T-helper 1 cell treated with Interleukin-12 subunit alpha and Interleukin-12 subunit beta and Interleukin-4 antibody, amounts not matched to agents 30 μg/mL and 1 μg/mL, for 36 hours (primary cell): Measurements from ENCODE around the gene ZNF225.
"Not testable (repeated sequence)": the region's sequence is repeated elsewhere in the genome, so short reads cannot be mapped to it uniquely, and the experiment has no call there.

Experiments used
- H3K27ac Mint-ChIP-seq: one replicate; pipeline ENCODE4 v1.8.0; 2021; ENCODE audit warnings: mild to moderate bottlenecking, mixed read lengths
- H3K27me3 Mint-ChIP-seq: one replicate; pipeline ENCODE4 v1.8.0; 2021; ENCODE audit warnings: low read depth, mixed read lengths
- H3K36me3 Mint-ChIP-seq: one replicate; pipeline ENCODE4 v1.8.0; 2021; ENCODE audit warnings: low read depth, mixed read lengths
- H3K4me1 Mint-ChIP-seq: one replicate; pipeline ENCODE4 v1.8.0; 2021; ENCODE audit warnings: low read depth, mixed read lengths
- H3K4me3 Mint-ChIP-seq: one replicate; pipeline ENCODE4 v1.8.0; 2021; ENCODE audit warnings: mild to moderate bottlenecking, moderate library complexity, mixed read lengths
- H3K9me3 Mint-ChIP-seq: one replicate; pipeline ENCODE4 v1.8.0; 2021; ENCODE audit warnings: mixed read lengths

Gene ZNF225

GRCh38 chr19:44121162-44121561 lies 8.0 kb downstream of the ZNF225 start:
- peaks cover 50% of the 10 kb centered on the region for H3K9me3 Mint-ChIP-seq
- H3K27me3 Mint-ChIP-seq, H3K4me3 Mint-ChIP-seq, H3K27ac Mint-ChIP-seq, H3K4me1 Mint-ChIP-seq: not testable (repeated sequence)
- peaks cover 82% of the 10 kb centered on the region for H3K36me3 Mint-ChIP-seq

- Mint-ChIP-seq H3K27me3 (no peaks in the 10 kb centered on the region), H3K4me1 (no peaks in the 10 kb centered on the region), H3K9me3 (peaks cover 49% of the 10 kb centered on the region), H3K27ac (no peak overlapping the region), H3K4me3 (no peak overlapping the region), H3K36me3 (peaks cover 31% of the 10 kb centered on the region)
Measured at GRCh38 chr19:44131955-44132354, 18.8 kb downstream of the ZNF225 start.

- H3K4me3 Mint-ChIP-seq = peak within 1 kb of the TSS; percentile 92
- peaks cover 31% of the 10 kb centered on the region for H3K36me3 Mint-ChIP-seq
- H3K4me1 Mint-ChIP-seq = peaks cover 12% of the 10 kb centered on the region
- no peaks in the 10 kb centered on the region for H3K27me3 Mint-ChIP-seq
- H3K27ac Mint-ChIP-seq = peak within 1 kb of the TSS; percentile 58
- peaks cover 26% of the 10 kb centered on the region for H3K9me3 Mint-ChIP-seq
Measured at GRCh38 chr19:44141191-44142058, 28.2 kb downstream of the ZNF225 start, which contains the start of gene ZNF234. Gene ZNF234 (plus strand): TSS chr19:44141554. CDS start chr19:44144633, 3,079 bp downstream.

- Mint-ChIP-seq H3K4me1 (peaks cover 12% of the 10 kb centered on the region), H3K36me3 (peaks cover 32% of the 10 kb centered on the region), H3K4me3 (peak overlapping the region; percentile 92), H3K27me3 (no peaks in the 10 kb centered on the region), H3K9me3 (peaks cover 23% of the 10 kb centered on the region), H3K27ac (peak overlapping the region; percentile 58)
Measured at GRCh38 chr19:44142059-44142433, 28.8 kb downstream of the ZNF225 start.

GRCh38 chr19:44149776-44150175 lies 36.6 kb downstream of the ZNF225 start:
- Mint-ChIP-seq H3K36me3 (peaks cover 73% of the 10 kb centered on the region), H3K4me3 (no peak overlapping the region), H3K27me3 (no peaks in the 10 kb centered on the region), H3K4me1 (no peaks in the 10 kb centered on the region), H3K27ac (no peak overlapping the region), H3K9me3 (peaks cover 29% of the 10 kb centered on the region)

GRCh38 chr19:44151491-44151890 lies 38.3 kb downstream of the ZNF225 start:
- no peaks in the 10 kb centered on the region for H3K4me1 Mint-ChIP-seq
- peaks cover 63% of the 10 kb centered on the region for H3K36me3 Mint-ChIP-seq
- H3K9me3 Mint-ChIP-seq = peaks cover 29% of the 10 kb centered on the region

GRCh38 chr19:44156475-44156874 lies 43.3 kb downstream of the ZNF225 start:
- Mint-ChIP-seq H3K36me3 (peaks cover 48% of the 10 kb centered on the region), H3K9me3 (peaks cover 50% of the 10 kb centered on the region)

More at GRCh38 chr19:44151491-44151890, 38.3 kb downstream of the ZNF225 start:
- Mint-ChIP-seq H3K4me3 (no peak overlapping the region), H3K27me3 (no peaks in the 10 kb centered on the region), H3K27ac (no peak overlapping the region)

GRCh38 chr19:44163789-44164188 lies 50.6 kb downstream of the ZNF225 start:
- H3K4me3 Mint-ChIP-seq = no peak overlapping the region

More at GRCh38 chr19:44156475-44156874, 43.3 kb downstream of the ZNF225 start:
- Mint-ChIP-seq H3K27ac (no peak overlapping the region), H3K27me3 (no peaks in the 10 kb centered on the region), H3K4me3 (no peak overlapping the region), H3K4me1 (no peaks in the 10 kb centered on the region)

GRCh38 chr19:44164327-44164672 lies 51.1 kb downstream of the ZNF225 start:
- Mint-ChIP-seq H3K36me3 (peaks cover 37% of the 10 kb centered on the region), H3K4me1 (peaks cover 16% of the 10 kb centered on the region), H3K27me3 (no peaks in the 10 kb centered on the region), H3K9me3 (peaks cover 49% of the 10 kb centered on the region), H3K27ac (peak overlapping the region; percentile 88), H3K4me3 (peak overlapping the region; percentile 94)

More at GRCh38 chr19:44163789-44164188, 50.6 kb downstream of the ZNF225 start:
- peaks cover 16% of the 10 kb centered on the region for H3K4me1 Mint-ChIP-seq
- peaks cover 46% of the 10 kb centered on the region for H3K9me3 Mint-ChIP-seq
- no peak overlapping the region for H3K27ac Mint-ChIP-seq
- H3K36me3 Mint-ChIP-seq = peaks cover 33% of the 10 kb centered on the region
- H3K27me3 Mint-ChIP-seq = no peaks in the 10 kb centered on the region

- Mint-ChIP-seq H3K36me3 (peaks cover 43% of the 10 kb centered on the region), H3K4me3 (peak within 1 kb of the TSS; percentile 94), H3K4me1 (peaks cover 16% of the 10 kb centered on the region), H3K9me3 (peaks cover 51% of the 10 kb centered on the region), H3K27ac (peak within 1 kb of the TSS; percentile 88), H3K27me3 (no peaks in the 10 kb centered on the region)
Measured at GRCh38 chr19:44164673-44165512, 51.7 kb downstream of the ZNF225 start, which contains the start of gene ZNF226. Gene ZNF226 (plus strand): TSS chr19:44165100. CDS start chr19:44170081, 4,981 bp downstream.

- H3K27ac Mint-ChIP-seq, H3K4me3 Mint-ChIP-seq, H3K27me3 Mint-ChIP-seq: not testable (repeated sequence)
- Mint-ChIP-seq H3K36me3 (peaks cover 86% of the 10 kb centered on the region), H3K9me3 (peaks cover 66% of the 10 kb centered on the region), H3K4me1 (peaks cover 11% of the 10 kb centered on the region)
Measured at GRCh38 chr19:44170660-44171059, 57.5 kb downstream of the ZNF225 start.

- no peak overlapping the region for H3K27ac Mint-ChIP-seq
- H3K9me3 Mint-ChIP-seq = peaks cover 85% of the 10 kb centered on the region
- peaks cover 66% of the 10 kb centered on the region for H3K36me3 Mint-ChIP-seq
- no peak overlapping the region for H3K4me3 Mint-ChIP-seq
- H3K27me3 Mint-ChIP-seq = no peaks in the 10 kb centered on the region
- no peaks in the 10 kb centered on the region for H3K4me1 Mint-ChIP-seq
Measured at GRCh38 chr19:44176590-44176989, 63.4 kb downstream of the ZNF225 start.

GRCh38 chr19:44180968-44181367 lies 67.8 kb downstream of the ZNF225 start:
- no peak overlapping the region for H3K27ac Mint-ChIP-seq
- H3K4me1 Mint-ChIP-seq = no peaks in the 10 kb centered on the region
- H3K9me3 Mint-ChIP-seq = peaks cover 70% of the 10 kb centered on the region
- no peak overlapping the region for H3K4me3 Mint-ChIP-seq
- H3K27me3 Mint-ChIP-seq = no peaks in the 10 kb centered on the region
- peaks cover 22% of the 10 kb centered on the region for H3K36me3 Mint-ChIP-seq

GRCh38 chr19:44182145-44182544 lies 68.9 kb downstream of the ZNF225 start:
- no peak overlapping the region for H3K27ac Mint-ChIP-seq
- H3K9me3 Mint-ChIP-seq = peaks cover 70% of the 10 kb centered on the region
- H3K4me1 Mint-ChIP-seq = no peaks in the 10 kb centered on the region
- no peaks in the 10 kb centered on the region for H3K27me3 Mint-ChIP-seq
- peaks cover 10% of the 10 kb centered on the region for H3K36me3 Mint-ChIP-seq
- H3K4me3 Mint-ChIP-seq = no peak overlapping the region
